Trophoblast cell (in vitro differentiated cells and primary cell): Measurements from ENCODE around the gene AATK.

Experiments
- DNase-seq, 2 donors: peaks; one replicate each; pipeline ENCODE4 v3.0.0-alpha.2; 2016
- H2AFZ ChIP-seq: 2 replicates; pipeline ENCODE4 v1.6.1; 2013; ENCODE audit warnings: low read length, moderate library complexity, mild to moderate bottlenecking; ENCODE audit not compliant: insufficient read depth, poor library complexity
- H2AK5ac ChIP-seq: 2 replicates; pipeline ENCODE4 v1.6.1; 2013; ENCODE audit warnings: mild to moderate bottlenecking, low read length
- H2BK120ac ChIP-seq: 2 replicates; pipeline ENCODE4 v1.6.1; 2013; ENCODE audit warnings: low read length, mild to moderate bottlenecking, moderate library complexity; ENCODE audit not compliant: insufficient read depth, poor library complexity
- H2BK12ac ChIP-seq: 2 replicates; pipeline ENCODE4 v1.6.1; 2013; ENCODE audit warnings: mild to moderate bottlenecking, low read length, moderate library complexity
- H2BK5ac ChIP-seq: 2 replicates; pipeline ENCODE4 v1.6.1; 2013; ENCODE audit warnings: low read length, low read depth, moderate library complexity, mild to moderate bottlenecking; ENCODE audit not compliant: poor library complexity
- H3K14ac ChIP-seq: 2 replicates; pipeline ENCODE4 v1.6.1; 2013; ENCODE audit warnings: mild to moderate bottlenecking, low read length
- H3K18ac ChIP-seq: 2 replicates; pipeline ENCODE4 v1.6.1; 2013; ENCODE audit warnings: mild to moderate bottlenecking, low read length
- H3K23ac ChIP-seq: 2 replicates; pipeline ENCODE4 v1.6.1; 2013; ENCODE audit warnings: low read length
- H3K27ac ChIP-seq: 2 replicates; pipeline ENCODE4 v1.5.1; 2013; ENCODE audit warnings: low read depth, mild to moderate bottlenecking, inconsistent platforms, low read length, moderate library complexity
- H3K27me3 ChIP-seq: 2 replicates; pipeline ENCODE4 v1.6.1; 2013; ENCODE audit warnings: inconsistent platforms, mild to moderate bottlenecking, low read length, moderate library complexity; ENCODE audit not compliant: insufficient read depth
- H3K36me3 ChIP-seq, 2 experiments: 1 replicate in 1 of 2; 2 replicates in 1 of 2; pipeline ENCODE4 v1.6.1; 2013; ENCODE audit warnings: low read length in 2 of 2, mild to moderate bottlenecking in 2 of 2, moderate library complexity in 1 of 2; ENCODE audit not compliant: insufficient read depth in 2 of 2, control insufficient read depth in 1 of 2
- H3K4ac ChIP-seq: 2 replicates; pipeline ENCODE4 v1.6.1; 2013; ENCODE audit warnings: low read depth, mild to moderate bottlenecking, low read length, moderate library complexity
- H3K4me1 ChIP-seq, 2 experiments: 1 replicate in 1 of 2; 2 replicates in 1 of 2; pipeline ENCODE4 v1.6.1; 2013; ENCODE audit warnings: low read length in 2 of 2, mild to moderate bottlenecking in 2 of 2, moderate library complexity in 1 of 2; ENCODE audit not compliant: insufficient read depth in 2 of 2, control insufficient read depth in 1 of 2
- H3K4me2 ChIP-seq: 2 replicates; pipeline ENCODE4 v1.6.1; 2013; ENCODE audit warnings: inconsistent platforms, mild to moderate bottlenecking, low read length, moderate library complexity
- H3K4me3 ChIP-seq: 2 replicates; pipeline ENCODE4 v1.5.1; 2013; ENCODE audit warnings: mild to moderate bottlenecking, low read depth, low read length, inconsistent platforms
- H3K79me1 ChIP-seq: one replicate; pipeline ENCODE4 v1.6.1; 2013; ENCODE audit warnings: low read length
- H3K79me2 ChIP-seq: 2 replicates; pipeline ENCODE4 v1.6.1; 2013; ENCODE audit warnings: low read length, mild to moderate bottlenecking; ENCODE audit not compliant: control insufficient read depth, insufficient read depth, poor library complexity
- H3K9ac ChIP-seq: 2 replicates; pipeline ENCODE4 v1.6.1; 2013; ENCODE audit warnings: mild to moderate bottlenecking, low read length
- H3K9me3 ChIP-seq: 2 replicates; pipeline ENCODE4 v1.6.1; 2013; ENCODE audit warnings: low read depth, mild to moderate bottlenecking, control low read depth, inconsistent platforms, low read length; ENCODE audit not compliant: insufficient read depth
- H4K12ac ChIP-seq: 2 replicates; pipeline ENCODE4 v1.6.1; 2013; ENCODE audit warnings: low read depth, mild to moderate bottlenecking, low read length, moderate library complexity
- H4K8ac ChIP-seq: 2 replicates; pipeline ENCODE4 v1.6.1; 2013; ENCODE audit warnings: low read depth, mild to moderate bottlenecking, low read length, moderate library complexity
- H4K91ac ChIP-seq: one replicate; pipeline ENCODE4 v1.6.1; 2013; ENCODE audit warnings: low read depth, mild to moderate bottlenecking, low read length, moderate library complexity
- WGBS: extraction: QIAGEN DNeasy Blood & Tissue Kit; methylation state at CpG from one replicate; pipeline ENCODE4 v1.1.7; 2013; ENCODE audit warnings: missing lambda C conversion rate; ENCODE audit not compliant: insufficient read length, insufficient coverage; ENCODE audit errors: extremely low coverage; 5-methylcytosine and 5-hydroxymethylcytosine counted together

AATK gene

DNA sequence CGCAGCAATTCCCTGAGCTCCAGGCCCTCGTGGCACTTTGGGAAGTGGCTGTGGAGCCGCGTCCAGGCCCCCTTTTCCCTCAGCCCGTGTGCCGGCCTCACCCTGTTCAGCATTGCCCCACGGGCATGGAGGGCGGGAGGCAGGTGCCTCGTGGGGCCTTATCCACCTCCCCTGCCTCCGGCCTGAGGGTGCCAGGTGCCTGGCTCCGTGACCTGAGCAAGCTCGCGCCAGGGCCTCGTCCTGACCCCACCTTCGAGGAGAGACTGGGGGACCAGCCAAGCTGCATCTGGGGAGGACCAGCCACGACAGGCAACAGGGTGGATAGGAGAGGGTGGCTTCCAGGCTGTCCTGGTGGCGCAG is 27.0 kb upstream of the AATK start:
- Histone ChIP-seq H2BK5ac (no peak overlapping the region), H3K14ac (no peak overlapping the region), H2AK5ac (no peak overlapping the region), H3K79me1 (no peaks in the 10 kb centered on the region), H4K91ac (no peak overlapping the region), H3K36me3 (peaks cover 32 to 35% of the 10 kb centered on the region in 2 experiments), H3K27ac (no peak overlapping the region), H3K9ac (no peak overlapping the region), H3K4ac (no peak overlapping the region), H3K4me1 (peaks cover 4 to 9% of the 10 kb centered on the region in 2 experiments), H3K23ac (no peak overlapping the region), H3K79me2 (no peaks in the 10 kb centered on the region), H2BK12ac (no peak overlapping the region), H3K18ac (no peak overlapping the region), H3K4me3 (no peak overlapping the region), H3K4me2 (no peak overlapping the region), H3K9me3 (no peaks in the 10 kb centered on the region), H3K27me3 (no peaks in the 10 kb centered on the region), H2AFZ (no peak overlapping the region), H2BK120ac (no peak overlapping the region), H4K8ac (no peak overlapping the region), H4K12ac (no peak overlapping the region)
- no peak for DNase-seq
- WGBS = no CpG with 5 or more reads among the region's 17 CpGs

- Histone ChIP-seq H4K8ac (no peak overlapping the region), H3K4me3 (no peak overlapping the region), H3K9ac (no peak overlapping the region), H3K9me3 (no peaks in the 10 kb centered on the region), H3K4me2 (no peak overlapping the region), H3K4me1 (peaks cover 4 to 9% of the 10 kb centered on the region in 2 experiments), H3K36me3 (peaks cover 28 to 30% of the 10 kb centered on the region in 2 experiments), H3K27me3 (no peaks in the 10 kb centered on the region), H2AK5ac (no peak overlapping the region), H3K79me2 (no peaks in the 10 kb centered on the region), H2BK5ac (no peak overlapping the region), H2BK120ac (no peak overlapping the region), H2BK12ac (no peak overlapping the region), H3K23ac (no peak overlapping the region), H3K79me1 (no peaks in the 10 kb centered on the region), H3K18ac (no peak overlapping the region), H3K27ac (no peak overlapping the region), H4K91ac (no peak overlapping the region), H3K4ac (no peak overlapping the region), H3K14ac (no peak overlapping the region), H4K12ac (no peak overlapping the region), H2AFZ (no peak overlapping the region)
- peak; percentile 73 to 79 for DNase-seq
- no CpG with 5 or more reads among the region's 34 CpGs for WGBS
These were observed 26.5 kb upstream of the AATK start for GRCh38 chr17:81192386-81193050.

GRCh38 chr17:81191646-81192045 is 25.6 kb upstream of the AATK start:
- H3K9me3 ChIP-seq = no peaks in the 10 kb centered on the region
- no peaks in the 10 kb centered on the region for H3K79me1 ChIP-seq
- H3K79me2 ChIP-seq = no peaks in the 10 kb centered on the region
- no peak overlapping the region for H3K23ac ChIP-seq
- no peak overlapping the region for H4K8ac ChIP-seq
- no peak overlapping the region for H2BK5ac ChIP-seq
- H3K27ac ChIP-seq = no peak overlapping the region
- H3K27me3 ChIP-seq = no peaks in the 10 kb centered on the region
- peaks cover 27 to 29% of the 10 kb centered on the region in 2 experiments for H3K36me3 ChIP-seq
- no peak overlapping the region for H2AFZ ChIP-seq
- H2AK5ac ChIP-seq = no peak overlapping the region
- no peak for DNase-seq
- H3K4me3 ChIP-seq = no peak overlapping the region
- no peak overlapping the region for H4K91ac ChIP-seq
- no peak overlapping the region for H4K12ac ChIP-seq
- H3K14ac ChIP-seq = no peak overlapping the region
- no peak overlapping the region for H3K4ac ChIP-seq
- H3K18ac ChIP-seq = no peak overlapping the region
- no CpG with 5 or more reads among the region's 14 CpGs for WGBS
- H3K4me1 ChIP-seq = peaks cover 4 to 9% of the 10 kb centered on the region in 2 experiments
- no peak overlapping the region for H2BK120ac ChIP-seq
- H3K9ac ChIP-seq = no peak overlapping the region
- H2BK12ac ChIP-seq = no peak overlapping the region
- no peak overlapping the region for H3K4me2 ChIP-seq

DNA sequence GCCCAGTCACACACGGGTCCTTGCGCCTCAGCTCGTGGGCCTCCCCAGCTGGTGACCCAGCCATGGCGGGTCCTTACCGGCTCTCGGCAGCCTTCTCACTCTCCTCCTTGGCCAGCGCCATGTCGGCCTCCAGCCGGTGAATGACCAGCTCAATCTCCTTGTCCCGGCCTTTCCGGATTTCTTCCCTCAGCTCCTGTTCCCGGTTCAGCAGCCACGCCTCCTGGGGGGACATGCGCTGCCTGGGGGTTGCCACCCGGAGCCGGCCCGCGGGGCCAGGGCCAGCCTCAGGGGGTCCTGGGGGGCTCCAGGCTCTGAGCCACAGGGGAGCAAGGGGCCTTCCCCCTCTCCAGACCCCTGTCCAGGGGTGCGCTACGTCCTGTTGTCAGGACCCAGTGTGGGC is 25.1 kb upstream of the AATK start:
- Histone ChIP-seq H2AK5ac (no peak overlapping the region), H3K9me3 (no peaks in the 10 kb centered on the region), H3K79me2 (no peaks in the 10 kb centered on the region), H3K4me3 (no peak overlapping the region), H3K36me3 (peaks cover 23 to 25% of the 10 kb centered on the region in 2 experiments), H3K4me2 (no peak overlapping the region), H3K27ac (no peak overlapping the region), H2BK5ac (no peak overlapping the region), H3K79me1 (no peaks in the 10 kb centered on the region), H2AFZ (no peak overlapping the region), H3K27me3 (no peaks in the 10 kb centered on the region), H3K23ac (no peak overlapping the region), H2BK120ac (no peak overlapping the region), H4K8ac (no peak overlapping the region), H3K4ac (no peak overlapping the region), H3K18ac (no peak overlapping the region), H3K14ac (no peak overlapping the region), H3K4me1 (peaks cover 4 to 9% of the 10 kb centered on the region in 2 experiments), H4K91ac (no peak overlapping the region), H3K9ac (no peak overlapping the region), H4K12ac (no peak overlapping the region), H2BK12ac (no peak overlapping the region)
- no CpG with 5 or more reads among the region's 20 CpGs for WGBS
- DNase-seq = no peak
